Stomach (tissue), 9 donors: ENCODE data around the gene GPS1. TPM values are rescaled to one million over a fixed set of nuclear protein-coding genes. Genes with fewer than 3 reads are reported as not detected.

Experiments
- DNase-seq, 2 donors: peaks; one replicate each; pipeline versions ENCODE4 v3.0.0 to v3.0.0-alpha.2; 2013 to 2019
- H3K27ac ChIP-seq, 5 donors: fragments of 200-600 bp in 4 of 5; sonication (generic) in 4 of 5; one replicate each; pipeline ENCODE4 v1.5.1; 2013 to 2019; ENCODE audit warnings: mild to moderate bottlenecking in 1 of 5, moderate library complexity in 1 of 5
- H3K27me3 ChIP-seq, 3 donors: fragments of 200-600 bp; sonication (generic); one replicate each; pipeline ENCODE4 v1.5.1; 2017 to 2019; ENCODE audit warnings: mixed run types in 1 of 3
- H3K36me3 ChIP-seq, 4 donors: fragments of 200-600 bp; sonication (generic); 1 replicate in 3 of 4; 2 replicates in 1 of 4; pipeline ENCODE4 v1.5.1; 2016 to 2019
- H3K4me1 ChIP-seq, 4 donors: fragments of 200-600 bp; sonication (generic); one replicate each; pipeline ENCODE4 v1.5.1; 2016 to 2019
- H3K4me3 ChIP-seq, 4 donors: fragments of 200-600 bp; sonication (generic) in 3 of 4; one replicate each; pipeline ENCODE4 v1.5.1; 2016 to 2019; ENCODE audit warnings: mild to moderate bottlenecking in 1 of 4
- H3K9me3 ChIP-seq, 4 donors: fragments of 200-600 bp; sonication (generic); one replicate each; pipeline ENCODE4 v1.5.1; 2016 to 2019
- EP300 ChIP-seq: sonication (generic); formaldehyde crosslinking; IDR thresholded peaks from one replicate; pipeline ENCODE4 v1.6.1; 2017; ENCODE audit warnings: antibody characterized with exemption
- POLR2A ChIP-seq, 4 donors: fragments of 450-650 bp; IDR thresholded peaks; one replicate each; pipeline ENCODE4 v1.6.1; 2016; ENCODE audit warnings: antibody characterized with exemption in 4 of 4, control low read depth in 2 of 4, mild to moderate bottlenecking in 1 of 4, moderate library complexity in 1 of 4
- POLR2AphosphoS5 ChIP-seq, 3 donors: sonication (generic); formaldehyde crosslinking; IDR thresholded peaks; one replicate each; pipeline ENCODE4 v1.6.1; 2016; ENCODE audit warnings: antibody characterized with exemption in 3 of 3
- WGBS, 5 donors: extraction: QIAGEN DNeasy Blood & Tissue Kit in 3 of 5; methylation state at CpG; one replicate each; pipeline versions ENCODE4 v1.1.5 to v1.1.7; 2013 to 2018; 5-methylcytosine and 5-hydroxymethylcytosine counted together
- intact Hi-C: fragments of 100-400 bp; cut with DNase I; formaldehyde crosslinking; loops from one replicate; pipeline ENCODE4 v1.15.1; 2023; ENCODE audit warnings: low total_unique reads
- polyA plus RNA-seq, 3 donors: library from polyadenylated mRNA; stranded (reverse); fragments of 200-250 nt; gene quantifications; one replicate each; pipeline ENCODE4 v1.2.3, GENCODE V29; 2013
- total RNA-seq, 5 donors: library from RNA; depleted of rRNA; stranded (reverse); fragments of >200 nt; gene quantifications; one replicate each; pipeline versions ENCODE4 v1.1.0 to v1.2.3, GENCODE V29; 2014 to 2016
- TF ChIP-seq, protein P1 (sequence below), 7 experiments: fragments of 450-650 bp in 4 of 7; fragments of 200-600 bp in 3 of 7; sonication (generic) in 3 of 7; IDR thresholded peaks; one replicate each; pipeline ENCODE4 v1.5.1; 2016 to 2019; ENCODE audit warnings: antibody characterized with exemption in 7 of 7, control low read depth in 2 of 7, mild to moderate bottlenecking in 1 of 7
- donor health status: healthy with polysubstance abuse.
- donor health status: Bipolar disorder and iron deficiency.
- donor health status: healthy.

GPS1 gene
- total and polyA plus RNA-seq, 8 donors, result 28.0 to 329 (median 101) TPM

DNA sequence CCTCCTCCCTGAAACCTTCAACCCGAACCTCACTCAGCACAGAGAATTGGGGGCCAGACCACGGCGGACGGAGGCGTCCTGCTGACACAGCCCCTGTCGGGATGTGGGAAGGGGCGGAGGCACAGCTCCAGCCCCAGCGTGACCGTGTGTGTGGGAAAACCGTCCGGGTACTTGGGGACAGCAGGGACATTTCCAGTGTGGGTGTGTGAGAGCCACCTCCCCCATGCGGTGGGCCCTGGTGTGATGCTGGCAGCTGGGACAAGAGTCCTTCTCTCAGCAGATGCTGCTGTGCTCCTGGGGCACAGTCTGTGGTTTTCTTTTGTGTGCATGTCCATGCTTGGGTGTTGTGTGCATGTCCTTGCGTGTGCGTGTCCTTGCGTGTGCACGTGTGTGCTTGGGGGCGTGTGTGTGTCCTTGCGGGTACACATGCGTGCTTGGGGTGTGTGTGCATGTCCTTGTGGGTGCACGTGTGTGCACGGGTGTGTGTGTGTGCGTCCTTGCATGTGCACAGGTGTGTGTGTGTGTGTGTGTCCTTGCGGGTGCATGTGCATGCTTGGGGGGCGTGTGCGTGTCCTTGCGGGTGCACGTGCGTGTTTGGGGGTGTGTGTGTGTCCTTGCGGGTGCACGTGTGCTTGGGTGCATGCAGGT is 45.9 kb upstream of the GPS1 start:
- H3K27me3 ChIP-seq, result no peaks in the 10 kb centered on the region
- DNase-seq, result no peak
- 86 to 94% (median 92%) methylated on average over 25 to 30 of the region's 30 CpGs for WGBS, 5 donors
- no peak for TF ChIP-seq POLR2AphosphoS5 (IDR thresholded peaks at IDR 0.05)
- TF ChIP-seq, protein P1, sequence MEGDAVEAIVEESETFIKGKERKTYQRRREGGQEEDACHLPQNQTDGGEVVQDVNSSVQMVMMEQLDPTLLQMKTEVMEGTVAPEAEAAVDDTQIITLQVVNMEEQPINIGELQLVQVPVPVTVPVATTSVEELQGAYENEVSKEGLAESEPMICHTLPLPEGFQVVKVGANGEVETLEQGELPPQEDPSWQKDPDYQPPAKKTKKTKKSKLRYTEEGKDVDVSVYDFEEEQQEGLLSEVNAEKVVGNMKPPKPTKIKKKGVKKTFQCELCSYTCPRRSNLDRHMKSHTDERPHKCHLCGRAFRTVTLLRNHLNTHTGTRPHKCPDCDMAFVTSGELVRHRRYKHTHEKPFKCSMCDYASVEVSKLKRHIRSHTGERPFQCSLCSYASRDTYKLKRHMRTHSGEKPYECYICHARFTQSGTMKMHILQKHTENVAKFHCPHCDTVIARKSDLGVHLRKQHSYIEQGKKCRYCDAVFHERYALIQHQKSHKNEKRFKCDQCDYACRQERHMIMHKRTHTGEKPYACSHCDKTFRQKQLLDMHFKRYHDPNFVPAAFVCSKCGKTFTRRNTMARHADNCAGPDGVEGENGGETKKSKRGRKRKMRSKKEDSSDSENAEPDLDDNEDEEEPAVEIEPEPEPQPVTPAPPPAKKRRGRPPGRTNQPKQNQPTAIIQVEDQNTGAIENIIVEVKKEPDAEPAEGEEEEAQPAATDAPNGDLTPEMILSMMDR (IDR thresholded peaks at IDR 0.05), result no peak
- TF ChIP-seq POLR2A (IDR thresholded peaks at IDR 0.05), result no peak
- TF ChIP-seq EP300, result no peak
- no peak overlapping the region for H3K27ac ChIP-seq
- intact Hi-C loops, result no loop called here
- no peak overlapping the region for H3K4me3 ChIP-seq
- peaks cover 0 to 16% (median 11%) of the 10 kb centered on the region in 4 donors for H3K36me3 ChIP-seq
- H3K9me3 ChIP-seq, result no peaks in the 10 kb centered on the region
- H3K4me1 ChIP-seq, result peaks cover 7 to 30% (median 18%) of the 10 kb centered on the region in 4 donors

GRCh38 chr17:82006468-82007227 is 45.0 kb upstream of the GPS1 start:
- peak in 1 of 2 donors; percentile 79 for DNase-seq
- 69 to 87% (median 77%) methylated on average over 22 to 24 of the region's 24 CpGs for WGBS, 5 donors
- no peaks in the 10 kb centered on the region for H3K27me3 ChIP-seq
- H3K9me3 ChIP-seq, result no peaks in the 10 kb centered on the region
- H3K4me3 ChIP-seq, result no peak overlapping the region
- no peak overlapping the region for H3K27ac ChIP-seq
- intact Hi-C loops, result no loop called here
- H3K36me3 ChIP-seq, result peaks cover 0 to 24% (median 18%) of the 10 kb centered on the region in 4 donors
- no peak for TF ChIP-seq POLR2AphosphoS5 (IDR thresholded peaks at IDR 0.05)
- TF ChIP-seq POLR2A (IDR thresholded peaks at IDR 0.05), result no peak
- no peak for TF ChIP-seq EP300
- TF ChIP-seq, protein P1 (IDR thresholded peaks at IDR 0.05), result no peak
- H3K4me1 ChIP-seq, result peaks cover 6 to 29% (median 17%) of the 10 kb centered on the region in 4 donors

DNA sequence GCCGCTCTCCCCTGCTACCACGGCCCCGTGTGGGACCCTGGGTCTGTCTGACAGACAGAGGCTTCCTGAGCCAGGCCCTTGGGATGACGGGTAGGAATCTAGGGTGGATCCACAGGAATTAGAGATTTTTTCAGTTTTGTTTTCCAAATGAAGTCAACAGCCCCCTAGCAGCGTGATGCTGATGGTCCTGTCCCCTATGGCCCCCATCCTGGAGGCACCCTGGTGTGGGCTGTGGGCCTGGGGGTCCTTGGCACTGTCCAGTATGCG is 44.5 kb upstream of the GPS1 start:
- H3K4me1 ChIP-seq, result peaks cover 6 to 29% (median 17%) of the 10 kb centered on the region in 4 donors
- no peak for DNase-seq
- no peak overlapping the region for H3K4me3 ChIP-seq
- TF ChIP-seq, protein P1 (IDR thresholded peaks at IDR 0.05), result no peak
- TF ChIP-seq POLR2A (IDR thresholded peaks at IDR 0.05) (no peak), POLR2AphosphoS5 (IDR thresholded peaks at IDR 0.05) (no peak), EP300 (no peak)
- H3K27ac ChIP-seq, result no peak overlapping the region
- 83 to 95% (median 88%) methylated on average over 6 of the region's 6 CpGs for WGBS, 5 donors
- intact Hi-C loops, result no loop called here
- H3K9me3 ChIP-seq, result no peaks in the 10 kb centered on the region
- peaks cover 0 to 29% (median 23%) of the 10 kb centered on the region in 4 donors for H3K36me3 ChIP-seq
- no peaks in the 10 kb centered on the region for H3K27me3 ChIP-seq

GRCh38 chr17:82007495-82008257 is 44.0 kb upstream of the GPS1 start:
- TF ChIP-seq EP300, result no peak
- TF ChIP-seq POLR2AphosphoS5 (IDR thresholded peaks at IDR 0.05), result no peak
- TF ChIP-seq, protein P1 (IDR thresholded peaks at IDR 0.05), result no peak
- no peak for TF ChIP-seq POLR2A (IDR thresholded peaks at IDR 0.05)
- H3K9me3 ChIP-seq, result no peaks in the 10 kb centered on the region
- H3K36me3 ChIP-seq, result peaks cover 0 to 34% (median 27%) of the 10 kb centered on the region in 4 donors
- no peaks in the 10 kb centered on the region for H3K27me3 ChIP-seq
- 82 to 95% (median 91%) methylated on average over 15 to 30 of the region's 30 CpGs for WGBS, 5 donors
- H3K4me3 ChIP-seq, result no peak overlapping the region
- DNase-seq, result no peak
- H3K27ac ChIP-seq, result no peak overlapping the region
- intact Hi-C loops, result no loop called here
- peaks cover 6 to 34% (median 17%) of the 10 kb centered on the region in 4 donors for H3K4me1 ChIP-seq
